BE2C (cell line): ENCODE measurements around the gene HNF1B.

Experiments
- DNase-seq: peaks from one replicate; pipeline ENCODE4 v3.0.0-alpha.2; 2020
- H3K27me3 ChIP-seq: fragments of 250-450 bp; sonication (Bioruptor Pico); 2 replicates; pipeline ENCODE4 v1.5.1; 2020; ENCODE audit warnings: mild to moderate bottlenecking
- H3K36me3 ChIP-seq: fragments of 250-450 bp; sonication (Bioruptor Pico); 2 replicates; pipeline ENCODE4 v1.5.1; 2020; ENCODE audit warnings: mild to moderate bottlenecking
- H3K4me1 ChIP-seq: fragments of 250-450 bp; sonication (Bioruptor Pico); 2 replicates; pipeline ENCODE4 v1.5.1; 2020
- H3K4me3 ChIP-seq: 2 replicates; pipeline ENCODE4 v1.5.1; 2011; ENCODE audit warnings: low read depth, low read length
- H3K9me3 ChIP-seq: fragments of 250-450 bp; sonication (Bioruptor Pico); 2 replicates; pipeline ENCODE4 v1.5.1; 2020
- TF ChIP-seq, protein P1 (sequence below): IDR thresholded peaks from 2 replicates; pipeline ENCODE4 v1.5.1; 2012; ENCODE audit warnings: mild to moderate bottlenecking, low read depth, low read length

Gene HNF1B

DNA sequence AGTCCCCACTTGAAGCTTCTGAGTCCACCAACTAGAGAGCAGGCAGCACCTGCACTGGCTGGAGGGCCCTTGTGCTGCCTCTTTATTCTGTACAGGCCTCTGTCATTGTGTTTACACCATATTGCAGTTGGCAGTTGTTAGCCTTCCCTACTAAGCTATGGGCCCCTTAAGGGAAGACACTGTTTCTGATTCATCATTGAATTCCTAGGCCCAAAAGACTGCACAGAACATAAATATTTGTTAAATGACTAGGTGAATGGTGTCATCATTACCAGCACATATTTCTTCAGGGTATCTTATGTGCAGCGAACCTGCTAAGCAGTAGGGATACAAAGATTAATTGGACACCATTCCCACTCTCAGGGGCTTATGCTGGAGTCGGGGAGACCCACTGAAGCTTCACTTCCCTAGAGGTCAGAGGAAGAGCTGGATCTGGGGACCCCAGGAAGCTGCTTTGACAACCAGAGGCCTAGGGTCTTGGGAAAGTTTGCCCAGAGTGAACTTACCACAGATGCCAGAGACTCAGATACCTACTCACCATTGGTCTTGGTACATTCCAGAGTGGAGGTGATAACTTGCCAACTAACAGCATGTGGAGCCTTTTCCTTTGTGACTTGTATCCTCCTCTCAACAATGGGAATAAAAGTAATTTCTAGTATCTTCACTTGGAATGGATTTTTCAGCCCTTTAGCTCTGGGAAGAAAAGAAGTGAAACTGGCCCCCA lies 72.9 kb downstream of the HNF1B start:
- TF ChIP-seq, protein P1, sequence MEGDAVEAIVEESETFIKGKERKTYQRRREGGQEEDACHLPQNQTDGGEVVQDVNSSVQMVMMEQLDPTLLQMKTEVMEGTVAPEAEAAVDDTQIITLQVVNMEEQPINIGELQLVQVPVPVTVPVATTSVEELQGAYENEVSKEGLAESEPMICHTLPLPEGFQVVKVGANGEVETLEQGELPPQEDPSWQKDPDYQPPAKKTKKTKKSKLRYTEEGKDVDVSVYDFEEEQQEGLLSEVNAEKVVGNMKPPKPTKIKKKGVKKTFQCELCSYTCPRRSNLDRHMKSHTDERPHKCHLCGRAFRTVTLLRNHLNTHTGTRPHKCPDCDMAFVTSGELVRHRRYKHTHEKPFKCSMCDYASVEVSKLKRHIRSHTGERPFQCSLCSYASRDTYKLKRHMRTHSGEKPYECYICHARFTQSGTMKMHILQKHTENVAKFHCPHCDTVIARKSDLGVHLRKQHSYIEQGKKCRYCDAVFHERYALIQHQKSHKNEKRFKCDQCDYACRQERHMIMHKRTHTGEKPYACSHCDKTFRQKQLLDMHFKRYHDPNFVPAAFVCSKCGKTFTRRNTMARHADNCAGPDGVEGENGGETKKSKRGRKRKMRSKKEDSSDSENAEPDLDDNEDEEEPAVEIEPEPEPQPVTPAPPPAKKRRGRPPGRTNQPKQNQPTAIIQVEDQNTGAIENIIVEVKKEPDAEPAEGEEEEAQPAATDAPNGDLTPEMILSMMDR = no peak
- Histone ChIP-seq H3K4me1 (no peaks in the 10 kb centered on the region), H3K27me3 (peaks cover 21% of the 10 kb centered on the region), H3K9me3 (no peaks in the 10 kb centered on the region), H3K36me3 (no peaks in the 10 kb centered on the region), H3K4me3 (no peak overlapping the region)
- DNase-seq = no peak

GRCh38 chr17:37671028-37671823 lies 73.6 kb downstream of the HNF1B start:
- no peaks in the 10 kb centered on the region for H3K36me3 ChIP-seq
- no peak overlapping the region for H3K4me3 ChIP-seq
- H3K4me1 ChIP-seq = no peaks in the 10 kb centered on the region
- H3K27me3 ChIP-seq = peaks cover 25% of the 10 kb centered on the region
- no peaks in the 10 kb centered on the region for H3K9me3 ChIP-seq
- DNase-seq = no peak
- TF ChIP-seq, protein P1 = no peak

DNA sequence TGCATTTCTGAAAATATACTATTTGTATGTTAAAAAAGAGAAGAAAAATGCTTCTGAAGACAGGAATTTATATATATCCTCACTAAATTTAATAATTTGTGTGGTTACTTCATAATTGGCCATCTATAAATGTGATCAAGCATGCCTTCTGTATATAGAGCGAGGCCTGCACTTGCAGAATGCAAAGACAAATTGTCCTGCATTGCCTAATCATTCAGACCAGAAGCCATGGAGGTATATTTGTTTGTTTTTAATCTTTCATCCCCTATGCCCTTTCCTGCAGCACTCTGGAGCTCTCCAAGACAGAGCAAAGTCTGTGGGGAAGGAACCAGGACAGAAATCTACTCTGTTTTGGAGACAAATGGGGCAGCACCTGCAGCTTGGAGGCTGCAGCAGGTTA lies 77.8 kb downstream of the HNF1B start:
- no peak for DNase-seq
- no peaks in the 10 kb centered on the region for H3K4me1 ChIP-seq
- H3K36me3 ChIP-seq = no peaks in the 10 kb centered on the region
- TF ChIP-seq, protein P1 = no peak
- no peaks in the 10 kb centered on the region for H3K9me3 ChIP-seq
- peaks cover 27% of the 10 kb centered on the region for H3K27me3 ChIP-seq
- no peak overlapping the region for H3K4me3 ChIP-seq

- Histone ChIP-seq H3K4me1 (no peaks in the 10 kb centered on the region), H3K4me3 (no peak overlapping the region), H3K9me3 (no peaks in the 10 kb centered on the region), H3K36me3 (no peaks in the 10 kb centered on the region), H3K27me3 (peaks cover 34% of the 10 kb centered on the region)
- TF ChIP-seq, protein P1 = no peak
- DNase-seq = no peak
Measured at GRCh38 chr17:37664214-37664613, 80.6 kb downstream of the HNF1B start.

DNA sequence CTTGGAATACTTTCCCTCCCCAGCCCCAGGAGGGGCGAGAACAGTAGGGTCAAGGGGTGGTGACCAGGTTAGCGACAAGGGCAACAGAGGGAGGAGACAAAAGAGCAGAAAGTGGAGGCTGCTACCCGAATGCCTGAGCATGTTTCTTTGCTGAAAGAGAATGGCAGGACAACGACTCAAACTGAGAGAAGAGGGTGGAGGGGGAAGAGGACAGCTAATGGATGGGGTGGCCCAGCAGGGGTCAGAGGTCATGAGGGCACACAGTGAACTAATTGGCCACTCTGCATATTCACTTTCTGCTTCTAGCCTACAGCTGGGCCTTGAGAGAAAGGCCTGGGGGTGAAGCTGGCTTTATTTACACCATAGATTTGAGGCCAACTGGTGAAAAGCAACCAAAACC lies 82.5 kb downstream of the HNF1B start:
- Histone ChIP-seq H3K36me3 (no peaks in the 10 kb centered on the region), H3K9me3 (no peaks in the 10 kb centered on the region), H3K4me1 (no peaks in the 10 kb centered on the region), H3K4me3 (no peak overlapping the region), H3K27me3 (peaks cover 24% of the 10 kb centered on the region)
- TF ChIP-seq, protein P1 = no peak
- no peak for DNase-seq
